Measurements from ENCODE around the gene OTUB1. TPM values are rescaled to one million over a fixed set of nuclear protein-coding genes. Genes with fewer than 3 reads are reported as not detected.
"Not testable (repeated sequence)": the region's sequence is repeated elsewhere in the genome, so short reads cannot be mapped to it uniquely, and the experiment has no call there.

The OTUB1 gene
- total RNA-seq, 2 donors from 2014 or later: 87.7 to 95.1 TPM

DNA sequence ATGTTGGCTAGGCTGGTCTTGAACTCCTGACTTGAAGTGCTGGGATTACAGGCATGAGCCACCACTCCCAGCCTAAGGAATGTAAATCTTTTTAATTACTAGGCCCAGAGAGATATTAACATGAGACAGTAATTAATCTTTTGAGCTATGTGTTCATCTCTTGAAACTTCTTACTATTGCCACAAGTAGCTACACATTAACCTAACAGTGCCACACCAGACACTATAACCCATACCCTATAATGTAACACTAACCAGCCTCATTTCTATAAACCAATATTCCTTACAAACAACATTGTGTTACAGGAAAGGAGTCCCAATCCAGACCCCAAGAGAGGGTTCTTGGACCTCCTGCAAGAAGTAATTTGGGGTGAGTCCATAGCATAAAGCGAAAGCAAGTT lies 19.8 kb upstream of the OTUB1 start:
- Mint-ChIP-seq H3K9me3 (no peaks in the 10 kb centered on the region), H3K27ac (no peak overlapping the region), H3K36me3 (ENCODE audit: low read depth) (no peaks in the 10 kb centered on the region), H3K4me1 (peaks cover 4% of the 10 kb centered on the region), H3K4me3 (no peak overlapping the region), H3K27me3 (ENCODE audit: insufficient read depth) (peaks cover 30% of the 10 kb centered on the region)
- H3K36me3 ChIP-seq (ENCODE audit: control insufficient read depth, insufficient read depth, low read length): no peaks in the 10 kb centered on the region
- no peaks in the 10 kb centered on the region for H3K9me3 ChIP-seq (ENCODE audit: control insufficient read depth, low read length)
- no peaks in the 10 kb centered on the region for H3K27me3 ChIP-seq (ENCODE audit: control insufficient read depth, insufficient read depth, low read length, poor library complexity, severe bottlenecking)
- H3K4me1 ChIP-seq (ENCODE audit: control insufficient read depth, insufficient read depth, low read length): no peaks in the 10 kb centered on the region
- H3K27ac ChIP-seq (ENCODE audit: low read depth, low read length): no peak overlapping the region
- no peak for DNase-seq
- WGBS, 2 experiments (ENCODE audit: insufficient coverage in 1 of 2, insufficient read length in 1 of 2): 100% methylated on average over 1 of the region's 1 CpG
- H3K4me3 ChIP-seq (ENCODE audit: low read length): no peak overlapping the region
- H3K9ac ChIP-seq (ENCODE audit: extremely low read depth, low read length, poor library complexity, severe bottlenecking): no peak overlapping the region
- TF ChIP-seq CTCF (conservative IDR thresholded peaks at IDR 0.05): no peak

DNA sequence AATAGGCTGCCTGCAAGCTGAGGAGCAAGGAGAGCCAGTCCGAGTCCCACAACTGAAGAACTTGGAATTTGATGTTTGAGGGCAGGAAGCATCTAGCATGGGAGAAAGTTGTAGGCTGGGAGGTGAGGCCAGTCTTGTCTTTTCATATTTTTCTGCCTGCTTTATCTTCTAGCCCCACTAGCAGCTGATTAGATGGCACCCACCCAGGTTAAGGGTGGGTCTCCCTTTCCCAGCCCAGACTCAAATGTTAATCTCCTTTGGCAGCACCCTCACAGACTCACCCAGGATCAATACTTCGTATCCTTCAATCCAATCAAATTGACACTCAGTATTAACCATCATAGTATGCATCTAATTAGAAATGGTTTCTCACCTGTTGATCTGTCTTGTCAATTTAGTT lies 16.8 kb upstream of the OTUB1 start:
- no peaks in the 10 kb centered on the region for H3K4me1 ChIP-seq (ENCODE audit: control insufficient read depth, insufficient read depth, low read length)
- H3K9me3 Mint-ChIP-seq: peaks cover 3% of the 10 kb centered on the region
- DNase-seq: no peak
- H3K36me3 Mint-ChIP-seq (ENCODE audit: low read depth): no peaks in the 10 kb centered on the region
- no peak overlapping the region for H3K9ac ChIP-seq (ENCODE audit: extremely low read depth, low read length, poor library complexity, severe bottlenecking)
- 86 to 92% methylated on average over 2 of the region's 2 CpGs for WGBS, 2 experiments (ENCODE audit: insufficient coverage in 1 of 2, insufficient read length in 1 of 2)
- H3K27ac ChIP-seq (ENCODE audit: low read depth, low read length): no peak overlapping the region
- no peaks in the 10 kb centered on the region for H3K4me1 Mint-ChIP-seq
- no peak overlapping the region for H3K27ac Mint-ChIP-seq
- H3K4me3 ChIP-seq (ENCODE audit: low read length): no peak overlapping the region
- TF ChIP-seq CTCF (conservative IDR thresholded peaks at IDR 0.05): no peak
- no peaks in the 10 kb centered on the region for H3K9me3 ChIP-seq (ENCODE audit: control insufficient read depth, low read length)
- no peaks in the 10 kb centered on the region for H3K27me3 ChIP-seq (ENCODE audit: control insufficient read depth, insufficient read depth, low read length, poor library complexity, severe bottlenecking)
- H3K27me3 Mint-ChIP-seq (ENCODE audit: insufficient read depth): peaks cover 47% of the 10 kb centered on the region
- H3K4me3 Mint-ChIP-seq: no peak overlapping the region
- H3K36me3 ChIP-seq (ENCODE audit: control insufficient read depth, insufficient read depth, low read length): no peaks in the 10 kb centered on the region

DNA sequence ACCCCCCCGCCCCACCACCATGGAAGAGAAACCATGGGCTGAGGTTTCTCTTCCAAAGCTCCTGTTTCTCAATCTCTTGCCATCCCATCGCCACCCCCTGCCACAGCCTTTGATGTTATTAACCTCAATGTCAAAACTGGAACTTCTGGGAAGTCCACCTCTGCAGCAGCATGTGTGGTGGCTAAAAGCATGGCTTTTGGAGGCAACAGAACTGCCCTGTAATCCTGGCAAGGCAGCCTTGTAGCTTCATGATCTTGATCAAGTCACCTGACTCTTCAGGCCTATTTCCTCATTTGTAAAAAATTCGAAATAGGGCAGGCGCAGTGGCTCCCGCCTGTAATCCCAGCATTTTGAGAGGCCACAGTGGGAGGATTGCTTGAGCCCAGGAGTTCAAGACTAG lies 15.3 kb upstream of the OTUB1 start:
- 85 to 100% methylated on average over 3 to 5 of the region's 5 CpGs for WGBS, 2 experiments (ENCODE audit: insufficient coverage in 1 of 2, insufficient read length in 1 of 2)

DNA sequence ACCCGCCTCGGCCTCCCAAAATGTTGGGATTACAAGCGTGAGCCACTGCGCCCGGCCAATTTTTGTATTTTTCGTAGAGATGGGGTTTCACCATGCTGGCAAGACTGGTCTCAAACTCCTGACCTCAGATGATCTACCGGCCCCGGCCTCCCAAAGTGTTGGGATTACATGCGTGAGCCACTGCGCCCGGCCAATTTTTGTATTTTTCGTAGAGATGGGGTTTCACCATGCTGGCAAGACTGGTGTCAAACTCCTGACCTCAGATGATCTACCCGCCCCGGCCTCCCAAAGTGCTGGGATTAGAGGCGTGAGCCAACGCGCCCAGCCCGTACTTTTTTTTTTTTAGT lies 12.4 kb upstream of the OTUB1 start:
- not testable (repeated sequence) for H3K9me3 Mint-ChIP-seq; H3K36me3 ChIP-seq (ENCODE audit: control insufficient read depth, insufficient read depth, low read length); H3K4me3 ChIP-seq (ENCODE audit: low read length); H3K36me3 Mint-ChIP-seq (ENCODE audit: low read depth); H3K27me3 ChIP-seq (ENCODE audit: control insufficient read depth, insufficient read depth, low read length, poor library complexity, severe bottlenecking); H3K4me1 ChIP-seq (ENCODE audit: control insufficient read depth, insufficient read depth, low read length); H3K27ac ChIP-seq (ENCODE audit: low read depth, low read length); H3K9ac ChIP-seq (ENCODE audit: extremely low read depth, low read length, poor library complexity, severe bottlenecking); H3K9me3 ChIP-seq (ENCODE audit: control insufficient read depth, low read length); DNase-seq
- 73 to 89% methylated on average over 18 of the region's 18 CpGs for WGBS, 2 experiments (ENCODE audit: insufficient coverage in 1 of 2, insufficient read length in 1 of 2)
- Mint-ChIP-seq H3K27me3 (ENCODE audit: insufficient read depth) (peaks cover 38% of the 10 kb centered on the region), H3K27ac (peak overlapping the region; percentile 89), H3K4me1 (peaks cover 17% of the 10 kb centered on the region), H3K4me3 (peak overlapping the region; percentile 100)

More for the DNA sequence above, 15.3 kb upstream of the OTUB1 start:
- H3K27ac ChIP-seq (ENCODE audit: low read depth, low read length): no peak overlapping the region
- no peaks in the 10 kb centered on the region for H3K4me1 ChIP-seq (ENCODE audit: control insufficient read depth, insufficient read depth, low read length)
- H3K4me1 Mint-ChIP-seq: peaks cover 3% of the 10 kb centered on the region
- H3K9me3 ChIP-seq (ENCODE audit: control insufficient read depth, low read length): no peaks in the 10 kb centered on the region
- H3K27ac Mint-ChIP-seq: no peak overlapping the region
- H3K9ac ChIP-seq (ENCODE audit: extremely low read depth, low read length, poor library complexity, severe bottlenecking): no peak overlapping the region
- H3K4me3 ChIP-seq (ENCODE audit: low read length): no peak overlapping the region
- peaks cover 3% of the 10 kb centered on the region for H3K36me3 Mint-ChIP-seq (ENCODE audit: low read depth)
- TF ChIP-seq CTCF (conservative IDR thresholded peaks at IDR 0.05): no peak
- H3K27me3 ChIP-seq (ENCODE audit: control insufficient read depth, insufficient read depth, low read length, poor library complexity, severe bottlenecking): no peaks in the 10 kb centered on the region
- DNase-seq: no peak
- H3K36me3 ChIP-seq (ENCODE audit: control insufficient read depth, insufficient read depth, low read length): peaks cover under 1% of the 10 kb centered on the region
- H3K4me3 Mint-ChIP-seq: no peak overlapping the region
- peaks cover 3% of the 10 kb centered on the region for H3K9me3 Mint-ChIP-seq
- peaks cover 40% of the 10 kb centered on the region for H3K27me3 Mint-ChIP-seq (ENCODE audit: insufficient read depth)
